Erythroblast (primary cell): ENCODE measurements around the gene GDPD5.

Experiments used
- GATA1 ChIP-seq: IDR thresholded peaks from 2 replicates; pipeline ENCODE4 v1.6.1; 2011; ENCODE audit warnings: low read depth, mild to moderate bottlenecking, control low read depth, low read length, moderate library complexity
- POLR2A ChIP-seq: IDR thresholded peaks from 2 replicates; pipeline ENCODE4 v1.6.1; 2011; ENCODE audit warnings: mild to moderate bottlenecking, low read length

DNA sequence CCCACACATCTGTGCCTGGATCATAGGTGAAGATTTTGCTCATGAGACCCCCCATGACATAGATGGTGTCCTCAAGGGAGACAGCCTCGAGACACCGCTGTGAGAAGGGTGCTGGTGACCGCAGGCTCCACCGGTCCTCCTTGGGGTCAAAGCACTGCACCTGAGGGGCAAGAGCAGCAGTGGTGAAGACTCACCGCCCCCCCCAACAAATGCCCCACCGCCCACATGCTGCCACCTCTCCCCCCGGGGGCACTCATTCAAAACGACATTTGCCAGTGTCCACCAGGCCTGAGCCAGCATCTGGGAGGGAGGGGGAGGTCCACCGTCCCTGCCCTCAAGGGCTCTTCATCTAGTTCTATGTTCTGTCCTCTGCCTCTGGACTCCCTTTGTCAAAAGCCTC is 102.0 kb downstream of the GDPD5 start:
- TF ChIP-seq POLR2A: no peak
- TF ChIP-seq GATA1: no peak
